DOHH2 (cell line): ENCODE results near the gene CREB5.

Experiments
- EZH2phosphoT487 ChIP-seq: fragments of 200-600 bp; sonication (generic); IDR thresholded peaks from 2 replicates; pipeline ENCODE4 v1.6.1; 2017; ENCODE audit warnings: borderline replicate concordance, mild to moderate bottlenecking, antibody characterized with exemption, low read length, moderate library complexity, mixed read lengths
- TF ChIP-seq, protein P1 (sequence below): fragments of 200-600 bp; sonication (generic); IDR thresholded peaks from one replicate; pipeline ENCODE4 v1.5.1; 2014; ENCODE audit warnings: antibody characterized with exemption, mild to moderate bottlenecking, low read depth, low read length; ENCODE audit not compliant: poor library complexity, severe bottlenecking

GRCh38 chr7:28607855-28608193 is 195.5 kb downstream of the CREB5 start:
- TF ChIP-seq, protein P1, sequence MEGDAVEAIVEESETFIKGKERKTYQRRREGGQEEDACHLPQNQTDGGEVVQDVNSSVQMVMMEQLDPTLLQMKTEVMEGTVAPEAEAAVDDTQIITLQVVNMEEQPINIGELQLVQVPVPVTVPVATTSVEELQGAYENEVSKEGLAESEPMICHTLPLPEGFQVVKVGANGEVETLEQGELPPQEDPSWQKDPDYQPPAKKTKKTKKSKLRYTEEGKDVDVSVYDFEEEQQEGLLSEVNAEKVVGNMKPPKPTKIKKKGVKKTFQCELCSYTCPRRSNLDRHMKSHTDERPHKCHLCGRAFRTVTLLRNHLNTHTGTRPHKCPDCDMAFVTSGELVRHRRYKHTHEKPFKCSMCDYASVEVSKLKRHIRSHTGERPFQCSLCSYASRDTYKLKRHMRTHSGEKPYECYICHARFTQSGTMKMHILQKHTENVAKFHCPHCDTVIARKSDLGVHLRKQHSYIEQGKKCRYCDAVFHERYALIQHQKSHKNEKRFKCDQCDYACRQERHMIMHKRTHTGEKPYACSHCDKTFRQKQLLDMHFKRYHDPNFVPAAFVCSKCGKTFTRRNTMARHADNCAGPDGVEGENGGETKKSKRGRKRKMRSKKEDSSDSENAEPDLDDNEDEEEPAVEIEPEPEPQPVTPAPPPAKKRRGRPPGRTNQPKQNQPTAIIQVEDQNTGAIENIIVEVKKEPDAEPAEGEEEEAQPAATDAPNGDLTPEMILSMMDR, result no peak
- TF ChIP-seq EZH2phosphoT487, result no peak
